Endodermal cell (in vitro differentiated cells): ENCODE data around the gene CAPN1. TPM values are rescaled to one million over a fixed set of nuclear protein-coding genes. Genes with fewer than 3 reads are reported as not detected.

ENCODE experiments used
- DNase-seq: peaks from one replicate; pipeline ENCODE4 v3.0.0-alpha.2; 2017
- H3K27ac ChIP-seq: 2 replicates; pipeline ENCODE4 v1.5.1; 2013; ENCODE audit warnings: mild to moderate bottlenecking, low read depth, low read length, moderate library complexity
- H3K27me3 ChIP-seq: 2 replicates; pipeline ENCODE4 v1.6.1; 2013; ENCODE audit warnings: mild to moderate bottlenecking, low read length, moderate library complexity; ENCODE audit not compliant: insufficient read depth, control insufficient read depth, poor library complexity, severe bottlenecking
- H3K36me3 ChIP-seq: 2 replicates; pipeline ENCODE4 v1.7.0; 2013; ENCODE audit warnings: mild to moderate bottlenecking, low read length, moderate library complexity; ENCODE audit not compliant: control insufficient read depth, insufficient read depth
- H3K4me1 ChIP-seq: one replicate; pipeline ENCODE4 v1.7.0; 2013; ENCODE audit warnings: low read length; ENCODE audit not compliant: control insufficient read depth, insufficient read depth
- H3K4me3 ChIP-seq: 2 replicates; pipeline ENCODE4 v1.5.1; 2013; ENCODE audit warnings: mild to moderate bottlenecking, low read length, moderate library complexity
- H3K9ac ChIP-seq: 2 replicates; pipeline ENCODE4 v1.6.1; 2013; ENCODE audit warnings: mild to moderate bottlenecking, low read length, moderate library complexity; ENCODE audit not compliant: poor library complexity, severe bottlenecking; ENCODE audit errors: extremely low read depth
- H3K9me3 ChIP-seq: 2 replicates; pipeline ENCODE4 v1.6.1; 2013; ENCODE audit warnings: mild to moderate bottlenecking, low read length, moderate library complexity; ENCODE audit not compliant: control insufficient read depth
- H3K27ac Mint-ChIP-seq: 2 replicates; pipeline ENCODE4 v1.8.0; 2020; ENCODE audit warnings: mixed read lengths
- H3K27me3 Mint-ChIP-seq: 2 replicates; pipeline ENCODE4 v1.8.0; 2021; ENCODE audit warnings: mild to moderate bottlenecking, mixed read lengths; ENCODE audit not compliant: insufficient read depth
- H3K36me3 Mint-ChIP-seq: 2 replicates; pipeline ENCODE4 v1.8.0; 2020; ENCODE audit warnings: low read depth, mixed read lengths
- H3K4me1 Mint-ChIP-seq: 2 replicates; pipeline ENCODE4 v1.8.0; 2020; ENCODE audit warnings: mixed read lengths
- H3K4me3 Mint-ChIP-seq: 2 replicates; pipeline ENCODE4 v1.8.0; 2020; ENCODE audit warnings: mild to moderate bottlenecking, moderate library complexity, mixed read lengths
- H3K9me3 Mint-ChIP-seq: 2 replicates; pipeline ENCODE4 v1.8.0; 2020; ENCODE audit warnings: mild to moderate bottlenecking, mixed read lengths
- WGBS, 2 experiments: methylation state at CpG; one replicate each; pipeline versions ENCODE4 v1.1.5 to v1.1.7; 2013; ENCODE audit warnings: missing lambda C conversion rate in 2 of 2, mixed read lengths in 1 of 2; ENCODE audit not compliant: insufficient coverage in 1 of 2, insufficient read length in 1 of 2; 5-methylcytosine and 5-hydroxymethylcytosine counted together
- total RNA-seq, 2 donors: library from RNA; stranded (reverse); fragmentation: NEBNext Ultra II Directional in 1 of 2; extraction: Animal tissue kit (Norgen Biotek cat#: 25700) in 1 of 2; gene quantifications; 2 replicates in 1 of 2; 3 replicates in 1 of 2; pipeline ENCODE4 v1.2.1, GENCODE V29; 2021
- TF ChIP-seq, protein P1 (sequence below): fragments of 200-600 bp; sonication (generic); conservative IDR thresholded peaks from 2 replicates; pipeline ENCODE4 v1.5.0; 2021; ENCODE audit warnings: antibody characterized with exemption, mild to moderate bottlenecking

CAPN1 gene
- total RNA-seq, 2 donors from 2014 or later, result 183 to 223 TPM

DNA sequence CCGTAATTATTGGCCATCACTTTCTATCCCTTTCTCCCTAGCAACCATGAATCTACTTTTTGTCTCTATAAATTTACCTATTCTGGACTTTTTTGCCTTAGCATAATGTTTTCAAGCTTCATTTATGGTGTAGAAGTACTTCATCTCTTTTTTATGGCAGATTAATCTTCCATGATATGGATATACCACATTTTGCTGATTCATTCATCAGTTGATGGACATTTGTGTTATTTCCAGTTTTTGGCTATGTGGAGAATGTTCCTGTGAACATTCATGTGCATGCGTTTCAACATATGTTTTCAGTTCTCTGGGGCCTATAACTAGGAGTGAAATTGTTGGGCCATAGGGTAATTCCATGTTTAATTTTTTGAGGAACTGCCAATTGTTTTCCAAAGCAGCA lies 12.8 kb downstream of the CAPN1 start:
- no peaks in the 10 kb centered on the region for H3K4me1 ChIP-seq
- no peaks in the 10 kb centered on the region for H3K4me1 Mint-ChIP-seq
- H3K9me3 Mint-ChIP-seq, result peaks cover 2% of the 10 kb centered on the region
- no peak for DNase-seq
- H3K27ac ChIP-seq, result no peak overlapping the region
- no peak overlapping the region for H3K4me3 ChIP-seq
- H3K36me3 ChIP-seq, result peaks cover 90% of the 10 kb centered on the region
- H3K36me3 Mint-ChIP-seq, result peaks cover 74% of the 10 kb centered on the region
- no peaks in the 10 kb centered on the region for H3K27me3 ChIP-seq
- H3K4me3 Mint-ChIP-seq, result no peak overlapping the region
- TF ChIP-seq, protein P1, sequence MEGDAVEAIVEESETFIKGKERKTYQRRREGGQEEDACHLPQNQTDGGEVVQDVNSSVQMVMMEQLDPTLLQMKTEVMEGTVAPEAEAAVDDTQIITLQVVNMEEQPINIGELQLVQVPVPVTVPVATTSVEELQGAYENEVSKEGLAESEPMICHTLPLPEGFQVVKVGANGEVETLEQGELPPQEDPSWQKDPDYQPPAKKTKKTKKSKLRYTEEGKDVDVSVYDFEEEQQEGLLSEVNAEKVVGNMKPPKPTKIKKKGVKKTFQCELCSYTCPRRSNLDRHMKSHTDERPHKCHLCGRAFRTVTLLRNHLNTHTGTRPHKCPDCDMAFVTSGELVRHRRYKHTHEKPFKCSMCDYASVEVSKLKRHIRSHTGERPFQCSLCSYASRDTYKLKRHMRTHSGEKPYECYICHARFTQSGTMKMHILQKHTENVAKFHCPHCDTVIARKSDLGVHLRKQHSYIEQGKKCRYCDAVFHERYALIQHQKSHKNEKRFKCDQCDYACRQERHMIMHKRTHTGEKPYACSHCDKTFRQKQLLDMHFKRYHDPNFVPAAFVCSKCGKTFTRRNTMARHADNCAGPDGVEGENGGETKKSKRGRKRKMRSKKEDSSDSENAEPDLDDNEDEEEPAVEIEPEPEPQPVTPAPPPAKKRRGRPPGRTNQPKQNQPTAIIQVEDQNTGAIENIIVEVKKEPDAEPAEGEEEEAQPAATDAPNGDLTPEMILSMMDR, result no peak
- H3K27me3 Mint-ChIP-seq, result no peaks in the 10 kb centered on the region
- H3K27ac Mint-ChIP-seq, result no peak overlapping the region
- WGBS, 2 experiments, result 90 to 91% methylated on average over 1 to 2 of the region's 2 CpGs
- H3K9me3 ChIP-seq, result peaks cover 11% of the 10 kb centered on the region
- no peak overlapping the region for H3K9ac ChIP-seq

DNA sequence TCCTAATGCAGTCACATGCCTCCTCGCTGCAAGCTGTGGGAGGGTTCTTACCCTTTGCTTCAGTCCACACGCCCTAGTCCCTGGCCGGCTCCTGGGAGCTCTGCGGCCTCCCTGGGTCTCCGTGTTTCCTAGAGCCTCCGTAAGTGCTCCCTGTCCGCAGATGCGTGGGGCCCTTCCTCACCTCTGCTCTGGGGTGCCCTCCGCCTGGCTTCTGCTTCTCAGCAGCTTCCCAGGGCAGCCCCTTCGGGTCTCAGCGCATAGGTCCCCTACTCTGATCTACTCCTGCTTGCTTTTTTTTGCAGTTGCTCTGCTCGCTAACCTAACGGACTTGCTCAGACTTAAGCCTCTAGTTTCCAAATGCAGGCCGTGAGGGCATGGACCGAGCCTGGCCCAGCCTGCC lies 22.4 kb downstream of the CAPN1 start:
- TF ChIP-seq, protein P1, result no peak
- H3K4me3 ChIP-seq, result no peak overlapping the region
- no peaks in the 10 kb centered on the region for H3K27me3 ChIP-seq
- Mint-ChIP-seq H3K9me3 (no peaks in the 10 kb centered on the region), H3K27ac (peak overlapping the region; percentile 49), H3K4me3 (no peak overlapping the region), H3K36me3 (peaks cover 67% of the 10 kb centered on the region), H3K27me3 (no peaks in the 10 kb centered on the region), H3K4me1 (peaks cover 4% of the 10 kb centered on the region)
- H3K4me1 ChIP-seq, result no peaks in the 10 kb centered on the region
- WGBS, 2 experiments, result 95 to 98% methylated on average over 12 to 15 of the region's 15 CpGs
- peak; percentile 54 for DNase-seq
- H3K9me3 ChIP-seq, result no peaks in the 10 kb centered on the region
- H3K27ac ChIP-seq, result no peak overlapping the region
- H3K36me3 ChIP-seq, result peaks cover 70% of the 10 kb centered on the region
- H3K9ac ChIP-seq, result no peak overlapping the region

DNA sequence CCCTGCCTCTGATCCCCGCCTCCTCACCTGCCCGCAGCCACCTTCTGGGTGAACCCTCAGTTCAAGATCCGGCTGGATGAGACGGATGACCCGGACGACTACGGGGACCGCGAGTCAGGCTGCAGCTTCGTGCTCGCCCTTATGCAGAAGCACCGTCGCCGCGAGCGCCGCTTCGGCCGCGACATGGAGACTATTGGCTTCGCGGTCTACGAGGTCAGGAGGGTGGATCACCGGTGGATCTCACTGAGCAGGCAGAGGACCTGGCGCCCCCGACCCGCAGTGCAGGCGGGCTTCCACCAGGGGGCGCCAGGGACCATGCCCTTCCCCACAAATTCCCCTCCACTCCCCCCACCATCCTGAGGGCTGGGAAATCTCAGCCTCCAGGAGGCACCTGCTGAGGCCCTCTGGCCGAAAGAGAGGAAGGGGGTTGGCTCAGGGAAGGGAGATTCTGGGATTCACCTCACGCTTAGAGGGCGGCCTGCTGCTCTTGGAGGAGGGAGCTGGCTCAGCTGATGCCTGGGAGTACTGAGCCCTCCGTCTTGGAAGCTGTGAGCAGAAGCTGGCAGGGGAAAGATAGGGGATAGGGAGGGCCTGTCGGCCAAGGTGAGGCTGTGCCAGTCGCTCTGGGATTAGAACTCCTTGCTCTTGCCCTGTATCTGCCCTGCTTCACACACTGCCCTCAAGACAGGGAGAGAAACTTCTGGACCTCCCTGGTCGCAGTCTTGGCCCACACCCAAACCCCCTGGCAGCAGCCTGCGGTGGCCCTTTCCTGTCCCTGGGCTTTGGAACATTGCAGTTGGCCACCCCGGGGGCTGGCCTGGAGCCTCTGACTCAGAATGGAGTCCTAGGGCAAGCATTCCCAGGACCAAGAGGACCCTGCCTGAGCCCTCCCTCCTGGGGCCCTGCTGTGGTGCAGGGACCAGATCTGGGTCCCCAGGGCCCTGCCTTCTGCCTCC lies 23.2 kb downstream of the CAPN1 start:
- H3K36me3 Mint-ChIP-seq, result peaks cover 67% of the 10 kb centered on the region
- no peak overlapping the region for H3K27ac ChIP-seq
- peak overlapping the region; percentile 77 for H3K27ac Mint-ChIP-seq
- H3K9ac ChIP-seq, result no peak overlapping the region
- no peak overlapping the region for H3K4me3 ChIP-seq
- H3K27me3 Mint-ChIP-seq, result no peaks in the 10 kb centered on the region
- H3K36me3 ChIP-seq, result peaks cover 70% of the 10 kb centered on the region
- DNase-seq, result peak; percentile 96
- no peaks in the 10 kb centered on the region for H3K9me3 ChIP-seq
- no peaks in the 10 kb centered on the region for H3K4me1 ChIP-seq
- H3K4me3 Mint-ChIP-seq, result no peak overlapping the region
- no peaks in the 10 kb centered on the region for H3K9me3 Mint-ChIP-seq
- H3K4me1 Mint-ChIP-seq, result peaks cover 4% of the 10 kb centered on the region
- 52 to 56% methylated on average over 29 to 38 of the region's 38 CpGs for WGBS, 2 experiments
- TF ChIP-seq, protein P1, result peak; percentile 100
- H3K27me3 ChIP-seq, result no peaks in the 10 kb centered on the region
